ENCODE measurements around the gene ZNF687. TPM values are rescaled to one million over a fixed set of nuclear protein-coding genes. Genes with fewer than 3 reads are reported as not detected.

Gene ZNF687
- total RNA-seq, 1 experiment from 2014 or later, result 34.3 TPM

DNA sequence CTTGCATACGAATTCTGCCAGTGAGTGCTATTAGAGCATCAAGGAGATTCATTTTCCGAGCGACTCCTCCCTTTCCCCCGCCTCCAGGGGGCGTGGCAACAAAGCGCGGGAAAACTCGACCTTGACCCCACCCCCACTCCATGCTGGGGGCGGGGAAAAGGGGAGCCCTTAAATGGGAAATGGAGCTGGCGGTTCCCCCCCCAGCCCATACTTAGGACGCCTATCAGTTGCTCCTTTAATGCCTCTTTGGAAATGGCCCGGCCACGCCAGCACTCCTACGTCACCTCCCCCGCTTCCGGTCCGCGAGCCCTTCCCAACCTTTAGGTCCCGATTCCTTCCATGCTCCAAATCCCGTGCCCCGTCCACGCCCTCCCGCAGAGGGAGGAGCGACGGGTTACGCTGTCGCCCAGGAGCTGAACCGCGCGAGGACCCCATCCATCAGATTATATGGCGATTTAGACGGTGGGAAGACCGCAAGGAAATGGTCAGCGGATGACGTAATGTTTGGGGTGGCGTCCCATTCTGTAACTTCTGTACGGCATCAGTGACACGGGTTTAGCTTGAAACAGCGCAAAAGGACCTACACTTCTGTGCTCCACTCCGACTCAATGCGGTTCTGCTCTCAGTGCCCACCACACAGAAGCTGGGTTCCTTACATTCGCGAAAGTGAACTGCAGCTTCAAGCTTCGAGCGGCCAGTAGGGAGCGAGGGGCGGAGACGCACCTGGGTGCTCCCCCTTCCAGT lies 702 bp upstream of the ZNF687 start:
- ChIA-PET POLR2A (interaction anchor here (0.5 to 2.1 kb wide), 22 partner anchors 9 to 482 kb away, joined by 3 to 9 read pairs (median 4); partner anchors contain the start of genes MRPL9, PI4KB, PSMD4 and VPS72), RAD21 (ENCODE audit: low non-redundant PET in 1 of 2, low total read pairs in 2 of 2, uncharacterized antibody in 2 of 2, unreplicated experiment in 2 of 2) (interaction anchor here in 1 of 2 experiments (1.0 to 1.3 kb wide), 4 partner anchors 20 to 453 kb away, joined by 3 to 6 read pairs (median 4); no protein-coding TSS in a partner anchor), CTCF (interaction anchor here (0.9 to 1.9 kb wide), 7 partner anchors 19 to 313 kb away, joined by 3 to 9 read pairs (median 4); no protein-coding TSS in a partner anchor)
- peak; percentile 52 for ATAC-seq
- no peaks in the 10 kb centered on the region for H3K9me3 ChIP-seq (ENCODE audit: control insufficient read depth in 1 of 2, insufficient read depth in 1 of 2, low read depth in 1 of 2, low read length in 2 of 2)
- peak overlapping the region; percentile 59 to 79 for H3K4me3 ChIP-seq (replicated peaks in 1 of 2; ENCODE audit: low read depth in 1 of 2, low read length in 2 of 2)
- H3K27ac ChIP-seq (ENCODE audit: low read depth, low read length), result peak overlapping the region; percentile 92
- H3K9ac ChIP-seq (ENCODE audit: low read length), result peak overlapping the region; percentile 90
- H2AFZ ChIP-seq (ENCODE audit: low read depth, low read length, poor library complexity, severe bottlenecking), result peak overlapping the region; percentile 97
- TF ChIP-seq RAD21 (IDR thresholded peaks at IDR 0.05; ENCODE audit: low read depth), result no peak
- TF ChIP-seq YY1 (IDR thresholded peaks at IDR 0.05; ENCODE audit: extremely low read depth, insufficient replicate concordance, low read depth, low read length), result peak; percentile 47
- no peak for TF ChIP-seq MAX (IDR thresholded peaks at IDR 0.05)
- peak; percentile 49 for TF ChIP-seq POLR2A (IDR thresholded peaks at IDR 0.05; ENCODE audit: borderline replicate concordance, extremely low read depth, insufficient read depth, insufficient read length)
- TF ChIP-seq POLR2AphosphoS5 (IDR thresholded peaks at IDR 0.05; ENCODE audit: low read depth, low read length), result peak; percentile 59
- TF ChIP-seq, protein P1, sequence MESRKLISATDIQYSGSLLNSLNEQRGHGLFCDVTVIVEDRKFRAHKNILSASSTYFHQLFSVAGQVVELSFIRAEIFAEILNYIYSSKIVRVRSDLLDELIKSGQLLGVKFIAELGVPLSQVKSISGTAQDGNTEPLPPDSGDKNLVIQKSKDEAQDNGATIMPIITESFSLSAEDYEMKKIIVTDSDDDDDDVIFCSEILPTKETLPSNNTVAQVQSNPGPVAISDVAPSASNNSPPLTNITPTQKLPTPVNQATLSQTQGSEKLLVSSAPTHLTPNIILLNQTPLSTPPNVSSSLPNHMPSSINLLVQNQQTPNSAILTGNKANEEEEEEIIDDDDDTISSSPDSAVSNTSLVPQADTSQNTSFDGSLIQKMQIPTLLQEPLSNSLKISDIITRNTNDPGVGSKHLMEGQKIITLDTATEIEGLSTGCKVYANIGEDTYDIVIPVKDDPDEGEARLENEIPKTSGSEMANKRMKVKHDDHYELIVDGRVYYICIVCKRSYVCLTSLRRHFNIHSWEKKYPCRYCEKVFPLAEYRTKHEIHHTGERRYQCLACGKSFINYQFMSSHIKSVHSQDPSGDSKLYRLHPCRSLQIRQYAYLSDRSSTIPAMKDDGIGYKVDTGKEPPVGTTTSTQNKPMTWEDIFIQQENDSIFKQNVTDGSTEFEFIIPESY (IDR thresholded peaks at IDR 0.05; ENCODE audit: extremely low read depth, insufficient replicate concordance, low read length), result peak; percentile 14
- TF ChIP-seq, protein P2, sequence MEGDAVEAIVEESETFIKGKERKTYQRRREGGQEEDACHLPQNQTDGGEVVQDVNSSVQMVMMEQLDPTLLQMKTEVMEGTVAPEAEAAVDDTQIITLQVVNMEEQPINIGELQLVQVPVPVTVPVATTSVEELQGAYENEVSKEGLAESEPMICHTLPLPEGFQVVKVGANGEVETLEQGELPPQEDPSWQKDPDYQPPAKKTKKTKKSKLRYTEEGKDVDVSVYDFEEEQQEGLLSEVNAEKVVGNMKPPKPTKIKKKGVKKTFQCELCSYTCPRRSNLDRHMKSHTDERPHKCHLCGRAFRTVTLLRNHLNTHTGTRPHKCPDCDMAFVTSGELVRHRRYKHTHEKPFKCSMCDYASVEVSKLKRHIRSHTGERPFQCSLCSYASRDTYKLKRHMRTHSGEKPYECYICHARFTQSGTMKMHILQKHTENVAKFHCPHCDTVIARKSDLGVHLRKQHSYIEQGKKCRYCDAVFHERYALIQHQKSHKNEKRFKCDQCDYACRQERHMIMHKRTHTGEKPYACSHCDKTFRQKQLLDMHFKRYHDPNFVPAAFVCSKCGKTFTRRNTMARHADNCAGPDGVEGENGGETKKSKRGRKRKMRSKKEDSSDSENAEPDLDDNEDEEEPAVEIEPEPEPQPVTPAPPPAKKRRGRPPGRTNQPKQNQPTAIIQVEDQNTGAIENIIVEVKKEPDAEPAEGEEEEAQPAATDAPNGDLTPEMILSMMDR (IDR thresholded peaks at IDR 0.05 in 2 of 3, conservative IDR thresholded peaks at IDR 0.05 in 1 of 3; ENCODE audit: borderline replicate concordance in 1 of 3, insufficient read depth in 1 of 3, low read depth in 2 of 3, low read length in 2 of 3), result 0 out of 6 replicates have a peak, but pooled peaks of 1 of the 3 experiments have one; percentile 7
- TSS peak; percentile 83 for BruUV-seq (replicated peaks)
- H3K36me3 ChIP-seq (ENCODE audit: control insufficient read depth in 1 of 2, insufficient read depth in 2 of 2, low read length in 2 of 2), result peaks cover 0 to 6% of the 10 kb centered on the region in 2 experiments; a peak in 2 of 4 replicates
- no peaks in the 10 kb centered on the region for H3K9me2 ChIP-seq (ENCODE audit: insufficient read depth)
- H3K27me3 ChIP-seq (ENCODE audit: insufficient read depth, low read length), result no peaks in the 10 kb centered on the region
- peak; percentile 97 for DNase-seq (ENCODE audit: low read depth, low spot score)
- intact Hi-C loops (cut with micrococcal nuclease), result loop anchor here (1.0 kb wide), 1 partner anchor 117 kb away; no protein-coding TSS in a partner anchor
- peaks cover 11 to 25% of the 10 kb centered on the region in 2 experiments for H3K4me1 ChIP-seq (ENCODE audit: control insufficient read depth in 1 of 2, insufficient read depth in 2 of 2, low read length in 2 of 2)
- peak overlapping the region; percentile 97 for H3K4me2 ChIP-seq (ENCODE audit: low read length)
- peaks cover 22% of the 10 kb centered on the region for H3K79me2 ChIP-seq (ENCODE audit: insufficient read depth, low read length)
- H4K20me1 ChIP-seq (ENCODE audit: insufficient read depth), result no peaks in the 10 kb centered on the region

All from HCT116 (cell line).